KOPT-K1 (cell line): ENCODE results near the gene SIGLEC11.
"Not testable (repeated sequence)": the region's sequence is repeated elsewhere in the genome, so short reads cannot be mapped to it uniquely, and the experiment has no call there.

Experiments
- H3K27ac ChIP-seq: fragments of 200-600 bp; sonication (generic); 2 replicates; pipeline ENCODE4 v1.5.1; 2016; ENCODE audit warnings: antibody characterized with exemption, mild to moderate bottlenecking, low read depth, low read length; ENCODE audit not compliant: poor library complexity, severe bottlenecking
- H3K36me3 ChIP-seq: fragments of 200-600 bp; sonication (generic); 2 replicates; pipeline ENCODE4 v1.5.1; 2017; ENCODE audit warnings: antibody characterized with exemption, mild to moderate bottlenecking, low read length, moderate library complexity; ENCODE audit not compliant: insufficient read depth
- H3K9me3 ChIP-seq: fragments of 200-600 bp; sonication (generic); 2 replicates; pipeline ENCODE4 v1.5.1; 2017; ENCODE audit warnings: antibody characterized with exemption, low read length, mild to moderate bottlenecking; ENCODE audit not compliant: insufficient read depth, poor library complexity, severe bottlenecking

The SIGLEC11 gene

GRCh38 chr19:49929121-49929610 lies 31.8 kb downstream of the SIGLEC11 start, which contains the start of the genes ATF5 and NUP62:
ATF5 (plus strand) TSS chr19:49929205; CDS start chr19:49930851, 1,646 bp downstream.
NUP62 (minus strand) TSS chr19:49929504; CDS start chr19:49909807, 19,697 bp downstream.
- H3K36me3 ChIP-seq = peaks cover 38% of the 10 kb centered on the region
- no peaks in the 10 kb centered on the region for H3K9me3 ChIP-seq
- H3K27ac ChIP-seq = peak within 1 kb of the TSS; percentile 95

GRCh38 chr19:49927526-49928264 lies 33.3 kb downstream of the SIGLEC11 start:
- Histone ChIP-seq H3K9me3 (no peaks in the 10 kb centered on the region), H3K36me3 (peaks cover 53% of the 10 kb centered on the region), H3K27ac (peak overlapping the region; percentile 95)

- H3K36me3 ChIP-seq = peaks cover 65% of the 10 kb centered on the region
- H3K9me3 ChIP-seq = no peaks in the 10 kb centered on the region
- H3K27ac ChIP-seq = no peak overlapping the region
Measured at GRCh38 chr19:49926515-49926914, 34.5 kb downstream of the SIGLEC11 start.

- Histone ChIP-seq H3K27ac (no peak overlapping the region), H3K36me3 (peaks cover 75% of the 10 kb centered on the region), H3K9me3 (no peaks in the 10 kb centered on the region)
Measured at GRCh38 chr19:49925486-49925885, 35.5 kb downstream of the SIGLEC11 start.

GRCh38 chr19:49924881-49925210 lies 36.1 kb downstream of the SIGLEC11 start:
- H3K9me3 ChIP-seq, H3K27ac ChIP-seq: not testable (repeated sequence)
- peaks cover 81% of the 10 kb centered on the region for H3K36me3 ChIP-seq

GRCh38 chr19:49924004-49924880 lies 36.7 kb downstream of the SIGLEC11 start:
- H3K27ac ChIP-seq = no peak overlapping the region
- peaks cover 87% of the 10 kb centered on the region for H3K36me3 ChIP-seq
- H3K9me3 ChIP-seq = no peaks in the 10 kb centered on the region

- Histone ChIP-seq H3K27ac (no peak overlapping the region), H3K9me3 (no peaks in the 10 kb centered on the region), H3K36me3 (peaks cover 95% of the 10 kb centered on the region)
Measured at GRCh38 chr19:49923055-49924003, 37.6 kb downstream of the SIGLEC11 start.

GRCh38 chr19:49921871-49922795 lies 38.8 kb downstream of the SIGLEC11 start:
- H3K27ac ChIP-seq = no peak overlapping the region

GRCh38 chr19:49920624-49921363 lies 40.2 kb downstream of the SIGLEC11 start:
- H3K9me3 ChIP-seq = no peaks in the 10 kb centered on the region
- no peak overlapping the region for H3K27ac ChIP-seq
- peaks cover 96% of the 10 kb centered on the region for H3K36me3 ChIP-seq

More at GRCh38 chr19:49921871-49922795, 38.8 kb downstream of the SIGLEC11 start:
- no peaks in the 10 kb centered on the region for H3K9me3 ChIP-seq
- peaks cover 98% of the 10 kb centered on the region for H3K36me3 ChIP-seq

GRCh38 chr19:49918089-49918488 lies 42.9 kb downstream of the SIGLEC11 start:
- Histone ChIP-seq H3K27ac (no peak overlapping the region), H3K36me3 (peaks cover 96% of the 10 kb centered on the region), H3K9me3 (no peaks in the 10 kb centered on the region)

GRCh38 chr19:49916839-49917733 lies 43.9 kb downstream of the SIGLEC11 start:
- H3K36me3 ChIP-seq = peaks cover 96% of the 10 kb centered on the region
- no peak overlapping the region for H3K27ac ChIP-seq

GRCh38 chr19:49915271-49915670 lies 45.7 kb downstream of the SIGLEC11 start:
- H3K36me3 ChIP-seq = peaks cover 96% of the 10 kb centered on the region
- no peaks in the 10 kb centered on the region for H3K9me3 ChIP-seq
- H3K27ac ChIP-seq = no peak overlapping the region

More at GRCh38 chr19:49916839-49917733, 43.9 kb downstream of the SIGLEC11 start:
- no peaks in the 10 kb centered on the region for H3K9me3 ChIP-seq
